H9 (cell line): ENCODE results near the gene PNMA8A. TPM values are rescaled to one million over a fixed set of nuclear protein-coding genes. Genes with fewer than 3 reads are reported as not detected.

Experiments
- DNase-seq: peaks from one replicate; pipeline ENCODE4 v3.0.0-alpha.2; 2017
- H2AFZ ChIP-seq: one replicate; pipeline ENCODE4 v1.6.1; 2013; ENCODE audit warnings: mild to moderate bottlenecking, low read length, control low read depth, moderate library complexity
- H2AK5ac ChIP-seq: 2 replicates; pipeline ENCODE4 v1.6.1; 2013; ENCODE audit warnings: low read length, control low read depth, mixed read lengths; ENCODE audit not compliant: insufficient read length
- H2BK120ac ChIP-seq: one replicate; pipeline ENCODE4 v1.6.1; 2013; ENCODE audit warnings: low read depth, mild to moderate bottlenecking, low read length, control low read depth, inconsistent platforms; ENCODE audit not compliant: poor library complexity, severe bottlenecking
- H2BK12ac ChIP-seq: 2 replicates; pipeline ENCODE4 v1.6.1; 2013; ENCODE audit warnings: low read length, control low read depth, mixed read lengths, low read depth; ENCODE audit not compliant: insufficient read length
- H2BK15ac ChIP-seq: 2 replicates; pipeline ENCODE4 v1.6.1; 2013; ENCODE audit warnings: low read depth, low read length, control low read depth
- H2BK20ac ChIP-seq: one replicate; pipeline ENCODE4 v1.6.1; 2013; ENCODE audit warnings: low read depth, mild to moderate bottlenecking, low read length, control low read depth, inconsistent platforms; ENCODE audit not compliant: poor library complexity, severe bottlenecking
- H2BK5ac ChIP-seq: 2 replicates; pipeline ENCODE4 v1.6.1; 2013; ENCODE audit warnings: low read length, control low read depth, mixed read lengths; ENCODE audit not compliant: insufficient read length
- H3K14ac ChIP-seq: 2 replicates; pipeline ENCODE4 v1.6.1; 2013; ENCODE audit warnings: low read length, control low read depth; ENCODE audit not compliant: insufficient read depth
- H3K18ac ChIP-seq: 2 replicates; pipeline ENCODE4 v1.6.1; 2013; ENCODE audit warnings: low read depth, mild to moderate bottlenecking, mixed read lengths, low read length, control low read depth; ENCODE audit not compliant: insufficient read length
- H3K23ac ChIP-seq: 2 replicates; pipeline ENCODE4 v1.6.1; 2013; ENCODE audit warnings: low read length, control low read depth, mixed read lengths, low read depth; ENCODE audit not compliant: insufficient read length
- H3K23me2 ChIP-seq: 2 replicates; pipeline ENCODE4 v1.6.1; 2013; ENCODE audit warnings: low read depth, mild to moderate bottlenecking, mixed read lengths, low read length, control low read depth; ENCODE audit not compliant: insufficient read length, poor library complexity, severe bottlenecking
- H3K27ac ChIP-seq: 2 replicates; pipeline ENCODE4 v1.5.1; 2013; ENCODE audit warnings: low read length, control low read depth, mixed read lengths, low read depth; ENCODE audit not compliant: insufficient read length
- H3K27me3 ChIP-seq: 2 replicates; pipeline ENCODE4 v1.6.1; 2013; ENCODE audit warnings: low read length, control low read depth, inconsistent platforms; ENCODE audit not compliant: insufficient read depth
- H3K4ac ChIP-seq: 2 replicates; pipeline ENCODE4 v1.6.1; 2013; ENCODE audit warnings: low read depth, mild to moderate bottlenecking, control low read depth, inconsistent platforms, low read length, moderate library complexity
- H3K4me1 ChIP-seq: 2 replicates; pipeline ENCODE4 v1.6.1; 2013; ENCODE audit warnings: low read length, control low read depth, inconsistent platforms; ENCODE audit not compliant: insufficient read depth
- H3K4me2 ChIP-seq: 2 replicates; pipeline ENCODE4 v1.6.1; 2013; ENCODE audit warnings: low read length, control low read depth, mixed read lengths; ENCODE audit not compliant: insufficient read length, insufficient read depth
- H3K56ac ChIP-seq: 2 replicates; pipeline ENCODE4 v1.6.1; 2013; ENCODE audit warnings: low read depth, mild to moderate bottlenecking, mixed read lengths, low read length, control low read depth; ENCODE audit not compliant: insufficient read length
- H3K79me1 ChIP-seq: 2 replicates; pipeline ENCODE4 v1.6.1; 2013; ENCODE audit warnings: low read depth, mild to moderate bottlenecking, moderate library complexity, low read length, control low read depth, inconsistent platforms; ENCODE audit not compliant: insufficient read depth, poor library complexity, severe bottlenecking
- H3K79me2 ChIP-seq: 2 replicates; pipeline ENCODE4 v1.6.1; 2013; ENCODE audit warnings: low read length, control low read depth, inconsistent platforms; ENCODE audit not compliant: insufficient read depth
- H3K9ac ChIP-seq: 2 replicates; pipeline ENCODE4 v1.6.1; 2013; ENCODE audit warnings: low read length, control low read depth, mixed read lengths; ENCODE audit not compliant: insufficient read length; ENCODE audit errors: extremely low read depth
- H3K9me3 ChIP-seq: one replicate; pipeline ENCODE4 v1.6.1; 2013; ENCODE audit warnings: low read depth, low read length, inconsistent platforms; ENCODE audit not compliant: control insufficient read depth
- H3T11ph ChIP-seq: one replicate; pipeline ENCODE4 v1.6.1; 2013; ENCODE audit warnings: mild to moderate bottlenecking, low read length, control low read depth, inconsistent platforms
- H4K20me1 ChIP-seq: one replicate; pipeline ENCODE4 v1.6.1; 2013; ENCODE audit not compliant: control insufficient read depth, insufficient read length, insufficient read depth
- H4K5ac ChIP-seq: 2 replicates; pipeline ENCODE4 v1.6.1; 2013; ENCODE audit warnings: low read depth, mild to moderate bottlenecking, mixed read lengths, low read length, control low read depth; ENCODE audit not compliant: insufficient read length
- H4K8ac ChIP-seq: replicated peaks from 2 replicates; pipeline ENCODE4 v1.6.1; 2013; ENCODE audit warnings: low read length, control low read depth, mixed read lengths, low read depth; ENCODE audit not compliant: insufficient read length
- H4K91ac ChIP-seq: 2 replicates; pipeline ENCODE4 v1.6.1; 2013; ENCODE audit warnings: low read depth, mild to moderate bottlenecking, moderate library complexity, mixed read lengths, low read length, control low read depth; ENCODE audit not compliant: insufficient read length
- H3K27ac Mint-ChIP-seq, 3 experiments: 2 replicates in 2 of 3; 3 replicates in 1 of 3; pipeline ENCODE4 v1.8.0; 2020 to 2021; ENCODE audit warnings: mixed read lengths in 3 of 3, mild to moderate bottlenecking in 1 of 3, moderate library complexity in 1 of 3
- H3K27me3 Mint-ChIP-seq: 2 replicates; pipeline ENCODE4 v1.8.0; 2021; ENCODE audit warnings: low read depth, mild to moderate bottlenecking, moderate library complexity, mixed read lengths
- H3K36me3 Mint-ChIP-seq, 3 experiments: 2 replicates in 2 of 3; 3 replicates in 1 of 3; pipeline ENCODE4 v1.8.0; 2020 to 2021; ENCODE audit warnings: low read depth in 3 of 3, mixed read lengths in 3 of 3; ENCODE audit not compliant: insufficient read depth in 1 of 3
- H3K4me1 Mint-ChIP-seq, 2 experiments: 2 replicates each; pipeline ENCODE4 v1.8.0; 2020; ENCODE audit warnings: mixed read lengths in 2 of 2
- H3K4me3 Mint-ChIP-seq, 2 experiments: 2 replicates in 1 of 2; 3 replicates in 1 of 2; pipeline ENCODE4 v1.8.0; 2020 to 2021; ENCODE audit warnings: mild to moderate bottlenecking in 2 of 2, mixed read lengths in 2 of 2, moderate library complexity in 1 of 2
- H3K9me3 Mint-ChIP-seq, 2 experiments: 2 replicates in 1 of 2; 3 replicates in 1 of 2; pipeline ENCODE4 v1.8.0; 2020; ENCODE audit warnings: mild to moderate bottlenecking in 2 of 2, mixed read lengths in 2 of 2, moderate library complexity in 1 of 2
- CTCF ChIP-seq: fragments of 200-600 bp; sonication (generic); conservative IDR thresholded peaks from 3 replicates; pipeline ENCODE4 v1.8.0; 2021; ENCODE audit warnings: antibody characterized with exemption, mild to moderate bottlenecking
- WGBS: extraction: QIAGEN DNeasy Blood & Tissue Kit; methylation state at CpG from one replicate; pipeline ENCODE4 v1.1.7; 2013; ENCODE audit warnings: missing lambda C conversion rate, low lambda C conversion rate, mixed read lengths; ENCODE audit not compliant: insufficient read length; ENCODE audit errors: extremely low coverage; 5-methylcytosine and 5-hydroxymethylcytosine counted together
- total RNA-seq: library from RNA; stranded (reverse); gene quantifications from 2 replicates; pipeline ENCODE4 v1.2.1, GENCODE V29; 2021

PNMA8A gene
- total RNA-seq, 1 experiment from 2014 or later = 22.6 TPM

- Histone ChIP-seq H4K8ac (no peak overlapping the region), H3K4me1 (no peaks in the 10 kb centered on the region), H2BK15ac (no peak overlapping the region), H3K27me3 (no peaks in the 10 kb centered on the region; the same call in 1 of the 2 replicates), H3K79me1 (no peaks in the 10 kb centered on the region), H3K9me3 (no peaks in the 10 kb centered on the region), H4K5ac (no peak overlapping the region), H2BK5ac (no peak overlapping the region), H3K4me2 (no peak overlapping the region), H3K79me2 (no peaks in the 10 kb centered on the region), H2BK20ac (no peak overlapping the region), H2AFZ (no peak overlapping the region), H3K4ac (no peak overlapping the region), H2AK5ac (no peak overlapping the region), H3K18ac (no peak overlapping the region), H3K23ac (no peak overlapping the region), H4K20me1 (no peaks in the 10 kb centered on the region), H3T11ph (no peak overlapping the region), H3K56ac (no peak overlapping the region), H3K23me2 (no peaks in the 10 kb centered on the region), H3K27ac (no peak overlapping the region), H2BK12ac (no peak overlapping the region), H3K9ac (no peak overlapping the region), H4K91ac (no peak overlapping the region), H2BK120ac (no peak overlapping the region), H3K14ac (no peak overlapping the region)
- Mint-ChIP-seq H3K27ac (no peak overlapping the region), H3K27me3 (peaks cover 13% of the 10 kb centered on the region), H3K4me1 (peaks cover 15 to 26% of the 10 kb centered on the region in 2 experiments), H3K9me3 (no peaks in the 10 kb centered on the region), H3K4me3 (no peak overlapping the region; a peak in 1 of 5 replicates), H3K36me3 (no peaks in the 10 kb centered on the region)
- no CpG with 5 or more reads among the region's 5 CpGs for WGBS
- DNase-seq = no peak
- TF ChIP-seq CTCF = no peak
Measured at GRCh38 chr19:46481947-46482346, 10.6 kb upstream of the PNMA8A start.
